Measurements from ENCODE around the gene ABHD16A.

ABHD16A gene

GRCh38 chr6:31732029-31732428 lies 28.9 kb upstream of the ABHD16A start:
- no peak for DNase-seq

DNA sequence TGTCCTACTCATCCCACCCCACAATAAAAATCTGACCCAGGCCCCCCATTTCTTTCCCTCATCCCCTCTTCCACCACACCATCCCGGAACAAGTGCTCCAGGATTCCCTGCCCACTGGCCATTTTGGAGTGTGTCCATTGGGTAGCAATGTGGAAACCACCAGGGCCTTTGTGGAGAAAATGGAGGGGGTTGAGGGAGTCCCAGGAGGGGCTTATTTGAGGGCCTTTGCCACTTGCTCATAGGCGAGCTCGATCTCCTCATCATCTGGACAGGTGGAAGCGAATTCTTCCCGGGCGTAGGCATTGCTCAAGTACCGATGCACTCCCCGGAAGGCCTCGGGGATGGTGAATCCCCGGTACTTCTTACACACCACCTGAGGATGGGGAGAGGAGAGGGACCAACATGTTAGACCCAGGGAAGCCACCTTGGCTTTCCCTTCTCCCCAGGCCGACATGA lies 27.5 kb upstream of the ABHD16A start:
- DNase-seq, result no peak

GRCh38 chr6:31729979-31730630 lies 27.0 kb upstream of the ABHD16A start:
- peak in 43 of 51 donors; percentile 15 to 82 (median 63) for DNase-seq

- DNase-seq, result peak in 50 of 51 donors; percentile 15 to 89 (median 73)
Measured at GRCh38 chr6:31729515-31729978, 26.4 kb upstream of the ABHD16A start.

DNA sequence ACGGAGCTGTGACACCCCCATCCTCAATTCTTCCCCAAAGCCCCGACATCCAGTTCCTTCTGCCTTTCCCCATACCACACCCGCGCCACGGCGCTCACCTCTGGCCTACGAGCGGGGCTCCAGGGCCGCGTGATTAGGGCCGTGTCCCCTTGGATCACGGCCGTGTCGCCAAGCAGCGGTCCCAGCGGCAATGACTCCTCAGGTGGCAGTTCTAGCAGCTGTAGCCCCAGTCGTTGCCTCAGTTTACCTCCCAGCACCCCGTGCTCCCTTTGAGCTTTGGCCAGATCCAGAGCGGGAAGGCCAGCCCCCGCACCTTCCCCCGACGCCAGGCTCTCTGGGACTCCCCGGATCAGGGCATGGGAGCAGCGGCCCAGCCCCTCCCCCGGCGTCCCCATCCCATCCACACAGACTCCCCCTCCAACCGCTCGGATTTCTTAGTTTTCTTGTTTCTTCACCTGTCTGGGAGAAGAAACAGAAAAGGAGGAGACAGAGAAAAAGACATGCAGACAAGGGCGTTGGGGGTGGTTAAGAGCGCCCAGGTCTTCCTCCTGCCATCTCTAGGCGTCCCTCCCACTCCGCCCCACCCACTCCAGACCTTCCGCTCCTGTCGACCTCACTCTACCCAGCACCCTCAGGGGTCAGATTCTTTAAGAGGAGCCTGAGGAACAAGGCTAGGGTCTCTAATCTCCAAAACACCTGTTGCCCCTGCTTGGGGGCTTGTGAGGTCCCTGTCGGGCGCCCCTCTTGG lies 25.8 kb upstream of the ABHD16A start, which contains the start of gene DDAH2:
Gene DDAH2 (minus strand): TSS at position 533 of the 748 bp plus-strand sequence. CDS start 138 bp downstream, at position 395.
- no peak for DNase-seq

- no peak for DNase-seq
Measured at GRCh38 chr6:31727717-31728671, 24.9 kb upstream of the ABHD16A start.

DNA sequence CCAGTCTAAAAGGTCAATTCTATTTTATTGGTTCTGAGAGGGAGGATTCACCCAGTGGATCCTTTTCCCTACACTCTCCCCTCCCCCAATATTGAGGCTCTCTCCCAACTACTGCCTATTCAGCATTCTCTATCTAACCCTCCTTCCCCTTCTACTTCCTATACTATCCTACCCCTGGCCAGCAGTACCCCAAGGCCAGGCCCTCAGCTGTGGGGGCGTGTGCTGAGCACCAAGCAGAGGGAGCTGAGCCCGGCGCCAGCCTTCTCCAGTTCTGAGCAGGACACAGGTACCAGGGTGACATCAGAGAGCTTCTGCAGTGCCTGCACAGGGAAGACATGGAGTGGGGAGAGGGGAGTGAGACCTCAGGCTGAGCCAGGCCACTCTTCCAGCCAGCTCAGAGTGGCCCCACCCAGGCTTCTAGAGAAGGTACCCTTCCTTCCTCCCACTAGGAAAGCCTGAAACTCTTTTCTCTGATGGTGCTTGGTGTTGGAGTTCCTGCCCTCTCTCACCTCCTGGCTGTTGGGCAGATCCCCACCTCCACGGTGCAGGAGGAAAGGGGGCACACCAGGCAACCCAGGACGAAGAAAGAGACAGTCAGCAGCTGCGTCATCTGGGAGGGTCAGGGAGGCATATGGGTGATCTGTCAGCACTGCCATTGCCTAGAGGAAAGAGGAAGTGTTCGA lies 24.1 kb upstream of the ABHD16A start:
- DNase-seq, result no peak

GRCh38 chr6:31725502-31726350 lies 22.6 kb upstream of the ABHD16A start:
- peak in 1 of 51 donors; percentile 9 for DNase-seq

DNA sequence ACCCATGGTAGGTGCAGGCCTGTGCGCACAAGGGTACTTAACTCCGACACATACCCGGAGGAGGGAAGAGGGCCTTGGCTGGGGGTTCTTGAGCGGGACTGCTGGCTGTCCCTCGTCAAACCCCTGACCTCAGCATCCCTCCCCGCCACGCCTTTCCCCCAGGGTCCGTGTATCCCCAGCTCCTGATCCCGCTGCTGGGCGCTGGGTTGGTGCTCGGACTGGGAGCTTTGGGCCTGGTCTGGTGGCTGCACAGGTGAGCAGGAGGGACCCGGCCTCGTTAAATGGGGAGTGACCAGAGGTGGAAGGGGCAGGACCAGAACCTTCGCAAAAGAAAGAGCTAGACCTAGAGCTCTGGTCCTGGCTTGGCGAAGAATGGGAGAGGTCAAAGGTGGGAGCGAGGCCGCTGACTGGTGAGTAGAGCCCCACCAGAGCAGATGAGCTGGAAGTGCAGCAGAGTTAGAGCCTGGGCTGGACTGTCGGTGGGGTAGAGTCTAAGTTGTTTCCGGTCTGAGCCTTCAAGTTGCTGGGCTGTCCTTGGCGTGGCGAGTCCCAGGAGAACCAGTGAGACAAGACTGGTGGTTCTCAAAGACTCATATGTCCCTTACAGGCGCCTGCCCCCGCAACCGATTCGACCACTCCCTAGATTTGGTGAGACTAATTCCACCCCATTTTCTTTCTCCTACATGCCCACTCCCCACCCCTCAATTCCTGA lies 21.0 kb upstream of the ABHD16A start:
- DNase-seq, result no peak

DNA sequence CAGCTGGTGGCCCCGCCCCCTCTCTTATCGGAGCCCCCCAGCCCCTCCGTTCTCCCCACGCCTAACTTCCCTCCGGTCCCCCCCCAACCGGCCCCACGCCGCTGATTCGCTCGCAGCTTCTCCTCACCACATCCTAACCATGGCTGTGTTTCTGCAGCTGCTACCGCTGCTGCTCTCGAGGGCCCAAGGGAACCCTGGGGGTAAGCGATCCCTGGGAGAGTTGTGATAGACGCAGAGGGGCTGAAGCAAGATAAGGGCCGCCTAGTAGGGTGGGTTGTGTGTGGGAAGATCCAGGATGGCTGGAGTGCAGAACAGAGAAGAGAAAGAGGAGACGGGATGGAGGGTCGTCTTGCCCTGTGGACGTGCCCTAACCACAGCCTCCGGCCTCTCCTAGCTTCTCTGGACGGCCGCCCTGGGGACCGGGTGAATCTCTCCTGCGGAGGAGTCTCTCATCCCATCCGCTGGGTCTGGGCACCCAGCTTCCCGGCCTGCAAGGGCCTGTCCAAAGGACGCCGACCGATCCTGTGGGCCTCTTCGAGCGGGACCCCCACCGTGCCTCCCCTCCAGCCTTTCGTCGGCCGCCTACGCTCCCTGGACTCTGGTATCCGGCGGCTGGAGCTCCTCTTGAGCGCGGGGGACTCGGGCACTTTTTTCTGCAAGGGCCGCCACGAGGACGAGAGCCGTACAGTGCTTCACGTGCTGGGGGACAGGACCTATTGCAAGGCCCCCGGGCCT lies 20.3 kb upstream of the ABHD16A start, which contains the start of gene MPIG6B:
Gene MPIG6B (plus strand): TSS at position 129 of the 735 bp plus-strand sequence. CDS start 11 bp downstream, at position 140.
- DNase-seq, result no peak

GRCh38 chr6:31722173-31722572 lies 19.0 kb upstream of the ABHD16A start:
- no peak for DNase-seq

DNA sequence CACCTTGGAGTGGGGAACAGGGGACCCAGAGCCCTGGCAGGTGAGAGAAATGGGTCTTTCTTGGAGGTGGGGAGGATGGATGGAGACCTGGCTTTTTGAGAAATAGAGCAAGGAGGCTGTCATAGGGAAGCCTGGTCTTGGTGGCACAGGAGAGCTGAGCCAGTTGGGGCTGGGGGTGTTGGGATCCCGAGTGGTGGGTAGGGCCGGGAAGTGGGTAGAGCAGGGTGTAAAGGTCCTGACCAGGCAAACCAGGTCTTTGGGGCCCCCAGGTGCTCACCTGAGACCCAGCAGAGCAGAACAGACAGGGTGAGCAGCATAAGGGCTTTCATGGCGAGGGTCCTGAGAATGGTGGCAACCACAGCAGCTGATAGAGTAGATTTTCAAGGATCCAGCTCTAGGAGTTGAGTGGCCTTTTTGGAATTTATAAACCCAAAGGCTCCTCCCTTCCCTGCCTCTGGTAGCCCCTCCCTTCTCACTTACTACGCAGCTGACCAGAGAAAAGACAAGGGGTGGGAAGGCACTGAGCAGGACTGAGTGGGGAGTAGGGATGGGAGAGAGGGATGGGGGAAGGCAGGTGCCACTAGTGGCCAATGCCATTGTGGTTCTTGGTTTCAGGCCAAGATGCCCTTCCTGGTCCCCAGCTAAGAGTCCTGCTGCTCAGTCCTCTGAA lies 18.4 kb upstream of the ABHD16A start, which contains the start of gene LY6G6C:
Gene LY6G6C (minus strand): TSS at position 396 of the 670 bp plus-strand sequence. CDS start 67 bp downstream, at position 329.
- DNase-seq, result no peak

GRCh38 chr6:31720196-31720770 lies 17.2 kb upstream of the ABHD16A start:
- DNase-seq, result no peak

DNA sequence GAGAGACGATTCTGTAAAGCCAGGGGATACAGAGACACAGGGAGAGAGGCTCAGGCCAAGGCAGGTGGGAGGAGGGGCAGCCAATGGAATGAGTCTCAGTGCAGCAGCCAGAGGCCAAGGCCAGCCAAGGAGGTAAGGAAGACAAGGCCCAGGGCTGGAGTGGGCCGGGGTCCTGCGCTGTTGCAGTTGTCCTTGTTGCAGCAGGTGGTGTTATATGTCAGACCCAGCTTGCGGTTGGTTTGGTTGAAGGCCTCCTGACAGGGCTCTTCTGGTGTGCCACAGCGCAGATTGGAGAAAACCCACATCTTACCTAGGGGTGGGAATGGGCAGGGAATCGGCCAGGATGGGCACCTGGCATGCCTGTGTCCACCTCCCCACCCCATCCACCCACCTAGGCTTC lies 15.9 kb upstream of the ABHD16A start:
- no peak for DNase-seq

GRCh38 chr6:31718265-31718664 lies 15.1 kb upstream of the ABHD16A start:
- DNase-seq, result no peak

GRCh38 chr6:31717499-31718222 lies 14.5 kb upstream of the ABHD16A start:
- DNase-seq, result peak in 1 of 51 donors; percentile 33

Measured in hypothalamus (tissue), 51 donors.